ENCODE data around the gene ATG12. TPM values are rescaled to one million over a fixed set of nuclear protein-coding genes. Genes with fewer than 3 reads are reported as not detected.

Gene ATG12
- polyA plus RNA-seq, 1 donor (not counting 4 experiments of a cell fraction or from before 2014, with no cell fraction given) = 90.7 TPM

GRCh38 chr5:115855959-115856358, 14.6 kb upstream of the ATG12 start:
- Histone ChIP-seq H3K79me2 (ENCODE audit: control insufficient read depth, insufficient read depth, low read length) (peaks cover 96% of the 10 kb centered on the region), H4K20me1 (ENCODE audit: control insufficient read depth, extremely low read depth, insufficient read depth, low read length) (no peaks in the 10 kb centered on the region), H3K4me3 (ENCODE audit: control insufficient read depth in 2 of 3, extremely low read depth in 1 of 3, insufficient read depth in 2 of 3, low read depth in 1 of 3, low read length in 3 of 3) (no peak overlapping the region), H3K27me3 (ENCODE audit: control insufficient read depth, extremely low read depth, insufficient read depth, low read length) (no peaks in the 10 kb centered on the region), H3K4me2 (ENCODE audit: control insufficient read depth, extremely low read depth, insufficient read depth, low read depth, low read length) (no peak overlapping the region), H2AFZ (ENCODE audit: control insufficient read depth, low read length) (no peak overlapping the region), H3K27ac (ENCODE audit: control insufficient read depth, insufficient read depth, low read length) (no peak overlapping the region), H3K9ac (ENCODE audit: control insufficient read depth, extremely low read depth, insufficient read depth, low read length) (no peak overlapping the region), H3K36me3 (ENCODE audit: control insufficient read depth in 2 of 2, extremely low read depth in 1 of 2, insufficient read depth in 2 of 2, low read length in 2 of 2) (no peaks in the 10 kb centered on the region), H3K9me3 (ENCODE audit: control insufficient read depth, low read depth, low read length) (no peaks in the 10 kb centered on the region), H3K9me1 (ENCODE audit: control insufficient read depth, extremely low read depth, insufficient read depth, low read length) (no peaks in the 10 kb centered on the region), H3K4me1 (ENCODE audit: control insufficient read depth, extremely low read depth, insufficient read depth, low read length) (peaks cover 22% of the 10 kb centered on the region)
- TF ChIP-seq, protein P1, sequence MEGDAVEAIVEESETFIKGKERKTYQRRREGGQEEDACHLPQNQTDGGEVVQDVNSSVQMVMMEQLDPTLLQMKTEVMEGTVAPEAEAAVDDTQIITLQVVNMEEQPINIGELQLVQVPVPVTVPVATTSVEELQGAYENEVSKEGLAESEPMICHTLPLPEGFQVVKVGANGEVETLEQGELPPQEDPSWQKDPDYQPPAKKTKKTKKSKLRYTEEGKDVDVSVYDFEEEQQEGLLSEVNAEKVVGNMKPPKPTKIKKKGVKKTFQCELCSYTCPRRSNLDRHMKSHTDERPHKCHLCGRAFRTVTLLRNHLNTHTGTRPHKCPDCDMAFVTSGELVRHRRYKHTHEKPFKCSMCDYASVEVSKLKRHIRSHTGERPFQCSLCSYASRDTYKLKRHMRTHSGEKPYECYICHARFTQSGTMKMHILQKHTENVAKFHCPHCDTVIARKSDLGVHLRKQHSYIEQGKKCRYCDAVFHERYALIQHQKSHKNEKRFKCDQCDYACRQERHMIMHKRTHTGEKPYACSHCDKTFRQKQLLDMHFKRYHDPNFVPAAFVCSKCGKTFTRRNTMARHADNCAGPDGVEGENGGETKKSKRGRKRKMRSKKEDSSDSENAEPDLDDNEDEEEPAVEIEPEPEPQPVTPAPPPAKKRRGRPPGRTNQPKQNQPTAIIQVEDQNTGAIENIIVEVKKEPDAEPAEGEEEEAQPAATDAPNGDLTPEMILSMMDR (optimal IDR thresholded peaks at IDR 0.05 in 1 of 3, IDR thresholded peaks at IDR 0.05 in 1 of 3, conservative IDR thresholded peaks at IDR 0.05 in 1 of 3; ENCODE audit: extremely low read depth in 1 of 3, insufficient read depth in 2 of 3, low read length in 3 of 3) = no peak
- no peak for TF ChIP-seq EZH2 (IDR thresholded peaks at IDR 0.05; ENCODE audit: low read length)
- dilution Hi-C loops (cut with MboI; ENCODE audit: extremely low pct_ligation_motif_present, low sequenced_read_pairs) = no loop called here
- FAIRE-seq (no peak), DNase-seq (ENCODE audit: low read depth, low spot score) (no peak)

DNA sequence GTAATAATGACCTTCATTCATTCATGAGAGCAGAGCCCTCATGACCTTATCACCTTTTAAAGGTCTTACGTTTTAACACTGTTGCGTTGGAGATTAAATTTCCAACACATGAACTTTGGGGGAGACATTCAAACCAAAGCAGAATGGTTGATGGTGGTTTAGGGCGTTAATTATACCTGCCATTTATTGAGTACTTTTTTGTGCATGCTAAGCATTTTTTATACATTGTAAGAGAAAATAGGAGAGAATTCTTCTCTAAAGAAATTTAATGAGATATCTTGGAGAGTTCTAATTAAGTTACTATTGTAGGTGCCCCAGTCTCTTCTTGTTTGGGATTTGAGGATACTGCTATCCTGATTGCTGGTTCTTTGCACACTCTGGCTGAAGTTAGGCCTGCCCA, 12.8 kb upstream of the ATG12 start:
- H3K79me2 ChIP-seq (ENCODE audit: control insufficient read depth, insufficient read depth, low read length) = peaks cover 96% of the 10 kb centered on the region
- no peaks in the 10 kb centered on the region for H3K36me3 ChIP-seq (ENCODE audit: control insufficient read depth in 2 of 2, extremely low read depth in 1 of 2, insufficient read depth in 2 of 2, low read length in 2 of 2)
- no peaks in the 10 kb centered on the region for H3K9me1 ChIP-seq (ENCODE audit: control insufficient read depth, extremely low read depth, insufficient read depth, low read length)
- no peaks in the 10 kb centered on the region for H3K27me3 ChIP-seq (ENCODE audit: control insufficient read depth, extremely low read depth, insufficient read depth, low read length)
- H3K27ac ChIP-seq (ENCODE audit: control insufficient read depth, insufficient read depth, low read length) = no peak overlapping the region
- no peak overlapping the region for H3K4me3 ChIP-seq (ENCODE audit: control insufficient read depth in 2 of 3, extremely low read depth in 1 of 3, insufficient read depth in 2 of 3, low read depth in 1 of 3, low read length in 3 of 3)
- no peak for DNase-seq (ENCODE audit: low read depth, low spot score)
- H2AFZ ChIP-seq (ENCODE audit: control insufficient read depth, low read length) = no peak overlapping the region
- H4K20me1 ChIP-seq (ENCODE audit: control insufficient read depth, extremely low read depth, insufficient read depth, low read length) = no peaks in the 10 kb centered on the region
- no peak for FAIRE-seq
- no peaks in the 10 kb centered on the region for H3K9me3 ChIP-seq (ENCODE audit: control insufficient read depth, low read depth, low read length)
- TF ChIP-seq EZH2 (IDR thresholded peaks at IDR 0.05; ENCODE audit: low read length) = no peak
- TF ChIP-seq, protein P1 (optimal IDR thresholded peaks at IDR 0.05 in 1 of 3, IDR thresholded peaks at IDR 0.05 in 1 of 3, conservative IDR thresholded peaks at IDR 0.05 in 1 of 3; ENCODE audit: extremely low read depth in 1 of 3, insufficient read depth in 2 of 3, low read length in 3 of 3) = no peak
- H3K4me1 ChIP-seq (ENCODE audit: control insufficient read depth, extremely low read depth, insufficient read depth, low read length) = peaks cover 23% of the 10 kb centered on the region
- no peak overlapping the region for H3K9ac ChIP-seq (ENCODE audit: control insufficient read depth, extremely low read depth, insufficient read depth, low read length)
- no peak overlapping the region for H3K4me2 ChIP-seq (ENCODE audit: control insufficient read depth, extremely low read depth, insufficient read depth, low read depth, low read length)
- dilution Hi-C loops (cut with MboI; ENCODE audit: extremely low pct_ligation_motif_present, low sequenced_read_pairs) = no loop called here

All from keratinocyte (primary cell).